Gastroesophageal sphincter (tissue), 4 donors: ENCODE data around the gene MAP4K2. TPM values are rescaled to one million over a fixed set of nuclear protein-coding genes. Genes with fewer than 3 reads are reported as not detected.

ENCODE experiments used
- ATAC-seq: fragments of 150-250 bp; one replicate; pipeline ENCODE4 v1.9.1; 2016; ENCODE audit warnings: mild to moderate bottlenecking, moderate library complexity
- H3K27ac ChIP-seq, 4 donors: fragments of 200-600 bp; sonication (generic) in 3 of 4; 1 replicate in 3 of 4; 2 replicates in 1 of 4; pipeline ENCODE4 v1.5.1; 2016 to 2019
- H3K27me3 ChIP-seq: fragments of 200-600 bp; sonication (generic); one replicate; pipeline ENCODE4 v1.5.1; 2019
- H3K36me3 ChIP-seq, 2 donors: fragments of 200-600 bp; sonication (generic); one replicate each; pipeline ENCODE4 v1.5.1; 2019; ENCODE audit warnings: control low read depth in 1 of 2
- H3K4me1 ChIP-seq, 3 donors: fragments of 200-600 bp; sonication (generic); 1 replicate in 2 of 3; 2 replicates in 1 of 3; pipeline ENCODE4 v1.5.1; 2016 to 2019; ENCODE audit warnings: control low read depth in 2 of 3
- H3K4me3 ChIP-seq, 2 donors: fragments of 200-600 bp; sonication (generic); one replicate each; pipeline ENCODE4 v1.5.1; 2019; ENCODE audit warnings: mild to moderate bottlenecking in 1 of 2, moderate library complexity in 1 of 2
- H3K9me3 ChIP-seq, 3 donors: fragments of 200-600 bp; sonication (generic); one replicate each; pipeline ENCODE4 v1.5.1; 2017 to 2019; ENCODE audit warnings: control low read depth in 2 of 3
- CTCF ChIP-seq, 4 experiments: fragments of 200-600 bp in 2 of 4; fragments of 450-650 bp in 2 of 4; sonication (generic) in 1 of 4; IDR thresholded peaks; one replicate each; pipeline ENCODE4 v1.5.1; 2017 to 2019; ENCODE audit warnings: antibody characterized with exemption in 4 of 4, mild to moderate bottlenecking in 2 of 4, moderate library complexity in 2 of 4
- EP300 ChIP-seq: sonication (generic); formaldehyde crosslinking; IDR thresholded peaks from one replicate; pipeline ENCODE4 v1.6.1; 2017; ENCODE audit warnings: antibody characterized with exemption, mild to moderate bottlenecking
- POLR2A ChIP-seq, 2 donors: fragments of 450-650 bp; IDR thresholded peaks; one replicate each; pipeline ENCODE4 v1.6.1; 2017; ENCODE audit warnings: antibody characterized with exemption in 2 of 2, mild to moderate bottlenecking in 2 of 2, moderate library complexity in 1 of 2
- POLR2AphosphoS5 ChIP-seq: sonication (generic); formaldehyde crosslinking; IDR thresholded peaks from one replicate; pipeline ENCODE4 v1.6.1; 2017; ENCODE audit warnings: antibody characterized with exemption
- WGBS, 2 donors: methylation state at CpG; one replicate each; pipeline ENCODE4 v1.1.5; 2018; ENCODE audit warnings: low coverage in 1 of 2; 5-methylcytosine and 5-hydroxymethylcytosine counted together
- total RNA-seq, 4 donors: library from RNA; depleted of rRNA; stranded (reverse); fragments of >200 nt; gene quantifications; one replicate each; pipeline ENCODE4 v1.1.0, GENCODE V29; 2016

Gene MAP4K2
- total RNA-seq, 4 donors from 2014 or later = 17.6 to 24.0 (median 19.6) TPM

GRCh38 chr11:64803846-64804345, 882 bp upstream of the MAP4K2 start:
- Histone ChIP-seq H3K4me3 (peak overlapping the region; percentile 67 to 73), H3K27me3 (no peaks in the 10 kb centered on the region), H3K9me3 (no peaks in the 10 kb centered on the region), H3K4me1 (peaks cover 0 to 46% (median 22%) of the 10 kb centered on the region in 3 donors), H3K27ac (peak overlapping the region; percentile 84 to 95 (median 92)), H3K36me3 (peaks cover 0 to 61% of the 10 kb centered on the region in 2 donors)
- TF ChIP-seq POLR2A (IDR thresholded peaks at IDR 0.05) (no peak), POLR2AphosphoS5 (no peak), EP300 (no peak), CTCF (IDR thresholded peaks at IDR 0.05) (no peak)
- 15 to 61% methylated on average over 5 to 7 of the region's 15 CpGs for WGBS, 2 donors
- ATAC-seq = peak; percentile 17

- Histone ChIP-seq H3K27me3 (no peaks in the 10 kb centered on the region), H3K9me3 (no peaks in the 10 kb centered on the region), H3K4me3 (peak overlapping the region; percentile 59 to 73), H3K4me1 (peaks cover 0 to 33% (median 22%) of the 10 kb centered on the region in 3 donors), H3K36me3 (peaks cover 0 to 64% of the 10 kb centered on the region in 2 donors), H3K27ac (peak overlapping the region; percentile 32 to 95 (median 92))
- no CpG with 5 or more reads among the region's 54 CpGs for WGBS, 2 donors
- no peak for TF ChIP-seq EP300
- TF ChIP-seq POLR2A (IDR thresholded peaks at IDR 0.05) = peak in 1 of 2 donors; percentile 12
- ATAC-seq = no peak
Observed at GRCh38 chr11:64802370-64803157, 450 bp downstream of the MAP4K2 start.

- Histone ChIP-seq H3K27ac (peak overlapping the region in 3 of 4 donors; percentile 92 to 95 (median 92)), H3K9me3 (no peaks in the 10 kb centered on the region), H3K4me1 (peaks cover 0 to 33% (median 22%) of the 10 kb centered on the region in 3 donors), H3K27me3 (no peaks in the 10 kb centered on the region), H3K4me3 (peak overlapping the region in 1 of 2 donors; percentile 73), H3K36me3 (peaks cover 0 to 64% of the 10 kb centered on the region in 2 donors)
- ATAC-seq = no peak
- no CpG with 5 or more reads among the region's 13 CpGs for WGBS, 2 donors
- no peak for TF ChIP-seq EP300
Observed at GRCh38 chr11:64801561-64802369, 1.2 kb downstream of the MAP4K2 start.

GRCh38 chr11:64801158-64801464, 1.9 kb downstream of the MAP4K2 start:
- no peaks in the 10 kb centered on the region for H3K9me3 ChIP-seq
- TF ChIP-seq POLR2A (IDR thresholded peaks at IDR 0.05) = no peak
- no peak for TF ChIP-seq POLR2AphosphoS5
- no peaks in the 10 kb centered on the region for H3K27me3 ChIP-seq
- peaks cover 0 to 64% of the 10 kb centered on the region in 2 donors for H3K36me3 ChIP-seq
- 60% methylated on average over 1 of the region's 9 CpGs; no CpG with 5 or more reads in 1 of the 2 donors for WGBS, 2 donors
- no peak for ATAC-seq
- H3K4me1 ChIP-seq = peaks cover 0 to 33% (median 22%) of the 10 kb centered on the region in 3 donors
- H3K4me3 ChIP-seq = no peak overlapping the region
- H3K27ac ChIP-seq = peak overlapping the region in 3 of 4 donors; percentile 92 to 95 (median 92)

- no peak overlapping the region for H3K4me3 ChIP-seq
- WGBS, 2 donors = 90 to 100% methylated on average over 1 to 6 of the region's 26 CpGs
- TF ChIP-seq CTCF (IDR thresholded peaks at IDR 0.05) (no peak), POLR2AphosphoS5 (no peak), POLR2A (IDR thresholded peaks at IDR 0.05) (no peak), EP300 (no peak)
- peak overlapping the region in 3 of 4 donors; percentile 10 to 92 (median 92) for H3K27ac ChIP-seq
- H3K27me3 ChIP-seq = no peaks in the 10 kb centered on the region
- H3K36me3 ChIP-seq = peaks cover 0 to 64% of the 10 kb centered on the region in 2 donors
- no peak for ATAC-seq
- H3K4me1 ChIP-seq = peaks cover 0 to 33% (median 22%) of the 10 kb centered on the region in 3 donors
- no peaks in the 10 kb centered on the region for H3K9me3 ChIP-seq
Observed at GRCh38 chr11:64800303-64801157, 2.5 kb downstream of the MAP4K2 start.
